EL (cell line): ENCODE measurements around the gene SPTBN1.

Source experiments
- DNase-seq: peaks from one replicate; pipeline ENCODE4 v3.0.0-alpha.2; 2016

SPTBN1 gene

GRCh38 chr2:54534221-54534620, 78.1 kb downstream of the SPTBN1 start:
- DNase-seq = no peak

- no peak for DNase-seq
These were observed 78.5 kb downstream of the SPTBN1 start for GRCh38 chr2:54534625-54535024.

- no peak for DNase-seq
These were observed 79.6 kb downstream of the SPTBN1 start for GRCh38 chr2:54535599-54536195.

GRCh38 chr2:54536720-54537119, 80.6 kb downstream of the SPTBN1 start:
- DNase-seq = no peak

GRCh38 chr2:54538537-54538936, 82.4 kb downstream of the SPTBN1 start:
- DNase-seq = no peak

GRCh38 chr2:54539683-54540082, 83.6 kb downstream of the SPTBN1 start:
- no peak for DNase-seq

GRCh38 chr2:54540194-54540593, 84.1 kb downstream of the SPTBN1 start:
- no peak for DNase-seq

- DNase-seq = no peak
These were observed 85.9 kb downstream of the SPTBN1 start for GRCh38 chr2:54541995-54542394.

GRCh38 chr2:54543733-54544396, 87.7 kb downstream of the SPTBN1 start:
- DNase-seq = no peak

GRCh38 chr2:54545702-54546450, 89.7 kb downstream of the SPTBN1 start:
- peak; percentile 36 for DNase-seq

- no peak for DNase-seq
These were observed 90.4 kb downstream of the SPTBN1 start for GRCh38 chr2:54546518-54546917.

- DNase-seq = no peak
These were observed 91.0 kb downstream of the SPTBN1 start for GRCh38 chr2:54546923-54547720.

- DNase-seq = no peak
These were observed 93.3 kb downstream of the SPTBN1 start for GRCh38 chr2:54549430-54549829.

- no peak for DNase-seq
These were observed 93.9 kb downstream of the SPTBN1 start for GRCh38 chr2:54549917-54550518.

GRCh38 chr2:54550547-54550946, 94.4 kb downstream of the SPTBN1 start:
- no peak for DNase-seq

GRCh38 chr2:54551123-54551756, 95.1 kb downstream of the SPTBN1 start:
- DNase-seq = no peak

GRCh38 chr2:54553075-54553474, 96.9 kb downstream of the SPTBN1 start:
- DNase-seq = no peak

- no peak for DNase-seq
These were observed 97.6 kb downstream of the SPTBN1 start for GRCh38 chr2:54553775-54554174.

GRCh38 chr2:54555318-54555837, 99.3 kb downstream of the SPTBN1 start:
- DNase-seq = peak; percentile 44

GRCh38 chr2:54556621-54557121, 100.5 kb downstream of the SPTBN1 start:
- DNase-seq = peak; percentile 81

- DNase-seq = no peak
These were observed 101.1 kb downstream of the SPTBN1 start for GRCh38 chr2:54557211-54557600.
